Activated T-helper 9 cell treated with anti-CD3 and anti-CD28 coated beads, Interleukin-2, amount 50 U/mL, for 16 hours (primary cell): Measurements from ENCODE around the gene SLC25A41.
A peak's percentile ranks its signal among the peaks of the same experiment; 100 is the strongest.

Experiments used
- DNase-seq: peaks from one replicate; pipeline ENCODE4 v3.0.0-alpha.2; 2020; ENCODE audit warnings: low read depth

SLC25A41 gene

DNA sequence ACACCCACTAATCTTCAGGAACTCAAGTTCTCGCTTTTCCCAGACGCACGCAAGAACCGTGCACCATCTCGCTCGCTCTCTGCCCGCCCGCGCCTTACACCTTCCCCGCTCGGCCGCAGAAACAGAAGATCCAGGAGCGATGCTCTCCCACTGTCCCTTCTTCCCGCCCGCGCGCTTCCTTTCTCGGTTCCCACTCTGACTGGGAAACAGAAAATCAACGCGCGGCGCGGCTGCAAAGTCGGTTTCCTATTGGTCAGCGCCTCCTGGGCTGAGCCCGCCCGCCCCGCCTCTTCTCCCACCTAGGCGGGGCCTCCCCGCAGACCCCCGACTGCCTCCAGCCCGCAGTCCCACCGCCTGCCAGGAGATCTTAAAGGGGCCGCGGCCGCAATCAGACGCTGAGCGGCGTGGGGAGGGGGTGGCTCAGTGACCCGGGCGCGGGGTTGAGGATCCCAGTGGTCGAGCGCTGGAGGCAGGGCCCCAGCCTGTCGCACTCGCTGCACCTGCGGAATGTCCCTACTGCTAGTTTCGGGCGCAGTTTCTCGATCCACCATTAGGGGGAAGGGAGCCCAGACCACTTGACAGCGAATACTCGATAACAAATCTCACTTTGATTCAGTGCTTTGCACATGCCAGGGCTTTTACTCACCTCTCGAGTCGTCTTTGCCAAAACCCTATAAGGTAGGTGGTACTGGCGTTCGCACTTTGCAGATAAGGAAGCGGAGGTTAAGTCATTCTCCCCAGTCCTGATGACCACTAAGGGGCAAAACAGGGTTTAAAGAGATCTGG lies 26.7 kb upstream of the SLC25A41 start:
- DNase-seq = peak; percentile 93

DNA sequence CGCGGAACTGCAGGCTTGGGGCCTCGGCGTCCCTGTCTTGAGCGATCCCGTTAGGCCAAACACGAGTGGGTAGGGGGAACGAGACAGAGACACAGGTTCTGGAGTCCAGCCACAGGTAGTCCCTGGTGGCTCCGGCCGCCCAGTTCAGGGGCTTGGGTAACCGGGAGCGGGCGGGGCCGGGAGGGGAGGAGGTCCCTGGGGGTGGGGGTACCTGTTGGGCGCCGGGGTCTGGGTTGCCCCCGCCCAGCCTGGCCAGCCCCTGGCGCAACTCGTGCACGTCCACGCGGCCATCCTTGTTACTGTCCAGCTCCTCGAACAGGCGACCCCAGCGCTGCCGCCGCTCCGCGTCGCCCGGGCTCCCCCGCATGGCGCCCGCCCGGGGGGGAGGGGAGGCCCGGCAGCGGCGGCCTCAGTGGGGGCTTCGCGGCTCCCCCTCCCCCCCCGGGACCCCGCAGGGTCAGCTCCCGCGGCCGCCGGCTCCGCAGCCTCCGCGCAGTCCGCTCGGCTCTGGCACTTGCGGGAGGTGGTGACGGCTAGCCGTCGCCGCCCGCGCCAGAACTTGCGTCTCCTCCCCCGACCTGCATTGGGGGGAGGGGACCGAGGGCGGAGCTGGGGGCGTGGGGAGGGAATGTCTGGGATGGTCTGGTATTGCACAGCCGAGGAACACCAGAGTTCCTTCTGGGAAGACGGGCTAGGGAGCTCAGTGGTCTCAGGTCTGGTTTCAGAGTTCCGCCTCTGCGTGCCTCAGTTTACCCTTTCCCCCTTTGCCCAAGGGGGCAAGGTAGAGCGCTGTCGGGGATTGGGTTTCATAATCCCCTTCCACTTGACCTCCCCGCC lies 25.9 kb upstream of the SLC25A41 start, which contains the start of gene SLC25A23:
Gene SLC25A23 (minus strand): TSS at position 531 of the 837 bp plus-strand sequence. CDS start 164 bp downstream, at position 367.
- peak; percentile 42 for DNase-seq

DNA sequence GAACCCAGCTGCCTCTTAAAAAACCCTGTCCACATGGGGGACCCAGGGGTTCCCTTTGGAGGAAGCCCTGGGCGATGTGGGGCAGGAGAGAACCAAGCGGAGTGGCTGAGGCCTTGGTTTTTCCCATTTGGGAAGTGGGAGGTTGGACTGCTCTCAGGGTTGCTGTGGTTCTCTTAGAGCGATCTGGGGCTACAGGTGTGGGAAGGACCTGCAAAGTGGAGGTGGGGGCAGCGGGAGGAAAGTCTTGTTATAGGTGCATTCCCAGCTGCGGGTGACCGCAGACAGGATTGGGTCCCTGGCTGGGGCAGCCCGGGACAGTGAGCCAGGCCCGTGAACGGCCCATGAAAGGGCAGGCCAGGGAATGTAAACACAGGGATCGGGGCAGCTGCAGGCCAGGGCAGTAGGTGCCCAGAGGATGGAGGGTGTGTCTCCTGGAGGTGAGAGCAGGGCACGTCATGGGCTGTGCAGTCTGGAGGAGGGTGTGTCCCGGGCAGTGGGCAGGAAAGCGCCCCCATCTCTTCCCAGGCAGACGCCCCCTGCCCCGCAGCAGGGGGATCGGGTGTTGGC lies 25.2 kb upstream of the SLC25A41 start:
- no peak for DNase-seq

DNA sequence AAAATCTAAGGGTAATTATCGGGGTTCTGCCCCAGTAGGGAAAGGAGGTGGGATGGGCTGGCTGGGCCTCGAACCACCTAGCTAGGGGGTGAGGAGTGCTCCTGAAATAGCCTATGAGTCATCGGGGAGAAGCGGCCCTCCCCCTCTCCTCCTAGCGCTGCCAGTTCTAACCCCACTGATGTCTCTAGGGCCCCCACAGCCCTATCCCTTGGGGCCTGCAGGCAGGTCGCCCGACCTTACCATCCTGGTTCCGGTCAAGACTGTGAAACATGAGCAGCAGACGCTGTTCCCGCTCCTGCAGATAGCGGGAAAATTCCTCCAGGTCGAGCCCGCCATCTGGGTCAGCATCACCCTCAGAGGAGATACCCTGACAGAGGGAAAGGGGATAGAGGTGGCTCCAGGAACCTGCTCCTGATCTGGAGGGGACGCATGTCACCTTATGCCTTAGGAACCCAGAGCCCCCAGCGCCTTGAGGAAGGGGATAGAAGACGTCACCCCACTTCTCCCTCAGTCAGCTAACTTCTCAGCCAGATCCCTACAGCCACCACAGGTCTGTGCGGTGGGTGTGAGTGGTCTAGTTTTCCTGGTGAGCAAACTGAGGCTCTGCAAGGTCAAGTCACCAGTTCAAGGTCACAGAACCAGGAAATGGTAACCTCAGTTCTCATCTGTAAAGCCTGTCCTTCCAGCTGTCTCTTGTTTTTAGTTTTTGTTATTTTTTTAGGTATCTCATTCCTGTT lies 24.6 kb upstream of the SLC25A41 start:
- DNase-seq = no peak

DNA sequence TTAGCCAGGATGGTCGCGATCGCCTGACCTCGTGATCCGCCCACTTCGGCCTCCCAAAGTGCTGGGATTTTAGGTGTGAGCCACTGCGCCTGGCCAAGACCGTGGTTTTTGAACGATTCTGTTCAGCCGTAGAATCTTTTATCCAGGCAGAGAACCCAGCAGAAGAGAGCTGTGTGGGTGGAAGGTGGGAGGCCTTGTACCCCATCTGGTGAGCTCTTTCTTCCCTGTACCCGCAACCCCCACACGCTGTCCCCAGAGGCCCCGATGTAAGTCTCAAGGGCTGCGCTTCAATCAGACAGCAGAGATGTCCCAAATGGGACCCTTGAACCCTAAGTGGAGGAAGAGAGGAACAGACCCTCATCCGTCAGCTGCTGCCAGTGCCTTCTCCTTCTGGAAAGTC lies 22.4 kb upstream of the SLC25A41 start:
- no peak for DNase-seq

DNA sequence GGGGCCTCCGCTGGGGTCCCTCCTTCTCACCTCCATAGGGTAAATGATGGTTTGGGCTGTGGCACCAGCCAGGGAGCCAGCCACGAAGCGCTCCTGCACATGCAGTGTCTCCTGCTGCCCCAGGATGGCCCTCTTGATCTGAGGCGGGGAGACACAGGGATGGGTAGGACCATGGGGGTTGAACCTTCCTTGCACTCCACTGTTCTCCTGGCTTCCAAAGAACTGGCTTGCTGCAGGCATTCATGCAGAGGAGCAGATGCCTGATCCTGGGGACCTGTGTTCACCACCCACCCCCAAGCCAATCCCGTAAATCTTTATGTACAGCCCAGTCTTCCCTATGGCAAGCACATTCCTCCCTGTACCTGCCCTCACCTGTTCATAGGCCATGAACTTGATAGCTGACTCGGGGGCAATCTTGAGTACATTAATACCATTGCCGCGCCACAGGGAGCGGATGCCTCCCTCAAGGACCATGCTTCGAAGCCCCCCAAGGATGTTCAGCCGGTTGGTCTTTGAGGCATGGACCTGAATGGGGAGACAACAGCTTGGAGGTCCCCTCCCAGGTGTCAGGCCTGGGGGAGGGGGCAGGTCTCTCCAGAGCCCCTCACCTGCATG lies 20.5 kb upstream of the SLC25A41 start:
- DNase-seq = no peak

DNA sequence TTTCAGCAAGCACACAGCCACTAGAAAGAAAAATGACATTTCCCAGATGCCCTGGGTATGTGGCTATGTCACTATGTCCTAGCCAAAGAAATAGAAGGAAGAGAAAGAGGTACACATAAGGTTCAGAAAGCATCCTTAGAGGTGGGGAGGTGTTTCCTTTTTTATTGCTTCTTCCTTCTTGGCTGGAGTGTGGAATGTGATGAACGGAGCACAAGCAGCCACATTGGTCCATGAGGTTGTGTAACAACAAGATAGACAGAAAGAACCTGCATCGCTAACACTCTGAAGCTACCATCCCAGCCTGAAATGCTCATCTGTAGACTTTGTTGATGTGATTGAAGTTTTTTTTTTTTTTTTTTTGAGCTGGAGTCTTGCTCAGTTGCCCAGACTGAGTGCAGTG lies 19.3 kb upstream of the SLC25A41 start:
- DNase-seq = no peak

DNA sequence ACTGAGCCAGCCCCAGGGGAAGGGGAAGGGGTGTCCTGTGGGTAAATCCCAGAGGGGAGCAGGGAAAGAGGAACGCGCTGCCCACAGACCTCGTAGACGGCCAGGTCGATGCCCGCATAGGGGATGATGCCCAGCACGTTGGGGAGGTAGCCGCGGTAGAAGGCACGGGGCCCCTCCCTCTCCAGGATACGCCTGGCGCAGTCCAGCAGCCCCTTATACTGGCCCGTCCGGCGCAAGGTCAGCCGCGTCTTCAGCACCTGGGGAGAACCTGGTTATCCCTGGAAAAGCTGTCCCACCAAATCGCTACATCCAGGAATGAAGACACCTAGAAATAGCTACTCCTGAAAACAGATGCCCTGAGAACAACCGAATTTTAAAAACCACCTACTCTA lies 18.7 kb upstream of the SLC25A41 start:
- DNase-seq = no peak

DNA sequence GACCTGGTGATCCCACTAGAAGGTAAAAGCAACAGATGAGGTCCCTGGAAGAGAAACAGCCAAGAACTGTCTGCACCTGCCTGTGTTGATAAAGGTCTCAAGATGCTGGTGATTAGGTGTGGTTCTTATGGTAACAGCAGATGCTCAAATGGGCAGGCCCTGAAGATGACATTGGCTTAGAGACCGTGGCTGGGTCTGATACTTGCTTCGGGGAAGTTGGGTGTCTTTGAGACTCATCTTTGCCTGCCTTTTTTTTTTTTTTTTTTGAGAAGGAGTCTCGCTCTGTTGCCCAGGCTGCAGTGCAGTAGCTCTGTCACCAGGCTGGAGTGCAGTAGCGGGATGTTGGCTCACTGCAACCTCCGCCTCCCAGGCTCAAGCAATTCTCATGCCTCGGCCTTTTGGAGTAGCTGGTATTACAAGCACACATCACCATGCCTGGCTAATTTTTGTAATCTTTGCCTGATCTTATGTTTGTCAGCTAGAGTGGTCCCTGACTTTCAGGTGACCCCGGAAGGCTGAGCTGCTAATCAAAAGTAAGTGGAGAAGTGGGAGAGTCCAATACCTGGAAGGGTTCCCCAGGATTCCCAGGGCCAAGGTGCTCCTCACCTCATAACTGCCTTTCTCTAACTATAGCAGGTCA lies 18.1 kb upstream of the SLC25A41 start:
- DNase-seq = no peak

DNA sequence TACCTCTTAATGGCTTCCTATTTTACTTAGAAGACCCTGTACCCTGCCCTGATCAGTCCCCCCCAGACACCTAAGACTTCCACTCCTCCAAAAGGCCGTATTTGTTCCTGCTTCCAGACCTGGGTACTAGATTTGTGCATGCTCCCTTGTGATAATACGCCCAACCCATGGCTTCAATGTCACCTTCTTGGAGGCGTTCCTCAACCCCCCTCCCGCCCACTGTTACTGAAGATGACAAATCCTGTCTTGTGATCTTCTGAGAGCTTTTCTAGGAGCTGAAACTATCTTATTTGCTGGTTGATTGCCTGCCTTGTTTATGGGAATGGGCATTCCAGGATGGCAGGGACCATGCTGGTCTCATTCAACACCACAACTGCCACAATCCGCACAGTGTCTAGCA lies 16.6 kb upstream of the SLC25A41 start:
- no peak for DNase-seq

DNA sequence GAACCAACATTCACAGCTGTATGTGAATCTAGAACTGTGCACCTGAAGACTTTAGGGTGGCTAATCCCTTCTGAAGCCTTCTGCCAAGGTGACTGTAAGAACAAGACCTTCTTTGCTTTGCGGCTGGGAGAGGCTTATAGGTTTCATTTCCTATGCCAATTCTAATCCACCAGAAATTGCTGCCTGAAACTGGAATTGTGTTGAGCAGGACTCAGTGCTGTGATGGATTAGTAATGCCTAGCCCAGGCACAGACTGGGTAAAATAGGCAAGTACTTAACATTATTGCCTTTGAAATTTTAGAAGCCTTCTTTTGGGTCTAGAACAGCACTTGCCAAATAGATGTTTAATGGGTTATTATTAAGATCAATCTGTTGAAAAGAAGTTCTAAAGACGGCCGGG lies 14.5 kb upstream of the SLC25A41 start:
- no peak for DNase-seq

DNA sequence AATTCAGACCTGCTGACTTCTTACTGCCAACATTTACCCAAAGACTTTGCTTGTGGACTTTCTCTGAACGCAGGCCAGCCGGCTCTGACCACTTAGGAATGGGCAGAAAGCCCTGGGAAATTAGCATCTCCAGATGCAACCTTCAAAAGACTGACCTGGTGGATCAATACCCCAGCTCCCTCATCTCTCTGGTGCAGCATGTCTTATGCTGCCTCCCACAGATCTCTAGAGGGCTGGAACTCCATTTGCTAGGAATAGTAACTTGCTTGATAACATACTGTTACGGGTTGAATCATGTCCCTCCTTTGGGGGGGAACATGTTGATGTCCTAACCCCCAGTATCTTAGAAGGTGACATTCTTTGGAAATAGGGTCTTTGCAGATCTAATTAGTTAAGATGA lies 12.9 kb upstream of the SLC25A41 start:
- DNase-seq = no peak

DNA sequence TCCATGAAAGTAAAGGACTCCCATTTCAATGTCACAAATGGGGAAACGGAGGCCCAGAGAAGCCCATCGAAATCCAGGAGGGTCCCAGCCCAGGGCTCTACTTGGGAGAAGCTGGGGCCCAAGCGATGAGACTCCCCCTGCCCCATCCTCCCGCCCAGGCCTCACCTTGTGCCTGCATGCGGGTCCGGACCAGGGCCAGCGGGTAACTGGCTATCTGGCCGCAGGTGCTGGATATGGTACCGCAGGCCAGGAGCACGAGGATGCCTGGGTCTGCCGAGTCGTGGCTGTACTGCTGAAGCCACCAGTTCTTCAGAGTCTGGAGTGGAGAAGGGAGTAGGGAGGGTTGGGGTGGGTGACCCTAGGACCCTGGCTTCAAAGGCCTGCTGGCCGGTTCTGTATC lies 10.4 kb upstream of the SLC25A41 start:
- DNase-seq = no peak

DNA sequence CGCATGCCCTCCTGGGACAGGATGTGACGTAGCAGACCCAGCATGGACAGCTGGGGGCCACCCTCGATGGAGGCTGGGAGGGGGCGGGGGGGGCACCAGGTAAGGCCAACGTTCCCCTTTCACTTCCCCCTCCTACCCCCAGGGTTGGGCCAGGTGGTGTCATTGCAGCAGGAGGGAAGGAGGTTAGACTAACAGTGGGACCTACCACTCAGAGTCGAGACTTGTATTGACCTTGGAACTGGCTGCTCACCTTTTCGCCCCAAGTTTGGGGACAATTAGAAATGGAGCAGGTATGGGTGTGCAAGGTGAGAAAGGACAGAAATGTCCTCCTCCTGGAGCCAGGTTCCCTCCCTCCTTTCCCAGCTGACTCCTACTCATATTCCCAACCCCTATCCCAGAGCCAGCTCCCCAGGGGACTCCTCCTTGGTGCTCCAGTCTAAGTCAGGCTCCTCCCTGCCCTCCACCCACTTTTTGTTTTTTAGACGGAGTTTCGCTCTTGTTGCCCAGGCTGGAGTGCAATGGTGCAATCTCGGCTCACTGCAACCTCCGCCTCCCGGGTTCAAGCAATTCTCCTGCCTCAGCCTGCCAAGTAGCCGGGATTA lies 8.6 kb upstream of the SLC25A41 start:
- no peak for DNase-seq

DNA sequence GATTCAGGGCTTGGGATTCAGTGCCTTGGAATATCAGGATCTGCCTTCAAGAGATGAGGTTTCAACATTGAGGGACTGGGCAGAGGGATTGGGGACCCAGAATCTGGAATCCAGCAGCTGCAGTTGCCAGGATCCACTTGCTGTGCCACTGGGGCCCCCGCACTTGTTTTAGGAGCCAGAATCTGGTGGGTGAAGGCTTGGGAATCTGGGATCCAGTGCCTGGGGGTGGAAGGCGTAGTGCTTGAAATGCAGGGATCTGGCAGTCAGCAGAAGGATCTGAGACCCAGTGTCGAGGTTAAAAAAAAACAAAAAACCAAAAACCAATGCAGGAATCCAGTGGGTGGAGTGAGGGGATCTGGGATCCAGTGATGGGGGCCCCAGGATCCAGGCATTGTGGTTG lies 7.3 kb upstream of the SLC25A41 start:
- DNase-seq = no peak

DNA sequence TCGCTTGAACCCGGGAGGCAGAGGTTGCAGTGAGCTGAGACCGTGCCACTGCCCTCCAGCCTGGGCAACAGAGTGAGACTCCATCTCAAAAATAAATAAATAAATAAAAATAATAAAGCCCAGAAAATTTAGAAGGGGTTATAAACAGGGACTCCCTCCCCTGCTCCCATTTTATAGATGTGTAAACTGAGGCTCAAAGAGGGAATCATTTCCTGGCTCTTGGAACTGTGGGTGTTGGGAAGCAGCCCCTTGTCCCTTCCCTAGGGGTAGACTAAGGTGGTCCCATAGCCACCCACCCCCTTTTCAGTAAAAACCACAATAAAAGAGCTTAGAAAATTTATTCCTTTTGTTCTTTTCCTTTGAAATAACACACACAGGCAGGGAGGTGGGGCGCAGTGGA lies 6.2 kb upstream of the SLC25A41 start:
- DNase-seq = no peak

DNA sequence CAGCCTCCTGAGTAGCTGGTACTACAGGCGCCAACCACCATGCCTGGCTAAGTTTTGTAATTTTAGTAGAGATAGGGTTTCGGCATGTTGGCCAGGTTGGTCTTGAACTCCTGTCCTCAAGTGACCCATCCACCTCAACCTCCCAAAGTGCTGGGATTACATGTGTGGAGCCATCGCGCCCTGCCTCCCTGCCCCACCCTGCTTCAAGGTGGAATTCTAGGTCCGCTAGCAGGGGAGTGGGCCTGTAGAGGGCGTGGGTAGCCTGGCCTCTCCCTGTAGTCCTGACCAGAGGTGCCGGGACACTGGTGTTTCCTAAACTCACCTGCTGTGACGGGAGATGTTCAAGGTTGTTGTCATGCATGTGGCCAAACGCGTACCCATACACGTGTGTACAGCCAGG lies 398 bp downstream of the SLC25A41 start:
- no peak for DNase-seq

DNA sequence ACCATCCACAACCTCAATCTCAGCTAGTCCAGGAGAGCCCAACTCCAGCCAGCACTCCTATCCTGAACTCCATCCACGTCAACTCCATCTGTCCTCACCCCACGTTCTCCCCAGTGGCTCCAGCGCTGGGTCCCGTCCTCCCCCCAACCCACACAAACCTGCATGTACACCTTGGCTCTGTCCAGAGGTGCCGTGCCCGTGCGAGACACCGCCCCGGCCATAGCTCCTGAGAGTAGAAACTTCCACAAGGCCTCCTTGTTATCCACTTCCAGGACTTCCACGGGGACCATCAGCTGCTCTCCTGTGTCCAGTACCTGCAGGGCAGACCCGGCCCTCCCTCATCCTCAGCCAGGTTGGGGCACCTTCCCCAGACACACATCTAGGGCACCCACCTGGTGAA lies 1.7 kb downstream of the SLC25A41 start:
- DNase-seq = no peak

DNA sequence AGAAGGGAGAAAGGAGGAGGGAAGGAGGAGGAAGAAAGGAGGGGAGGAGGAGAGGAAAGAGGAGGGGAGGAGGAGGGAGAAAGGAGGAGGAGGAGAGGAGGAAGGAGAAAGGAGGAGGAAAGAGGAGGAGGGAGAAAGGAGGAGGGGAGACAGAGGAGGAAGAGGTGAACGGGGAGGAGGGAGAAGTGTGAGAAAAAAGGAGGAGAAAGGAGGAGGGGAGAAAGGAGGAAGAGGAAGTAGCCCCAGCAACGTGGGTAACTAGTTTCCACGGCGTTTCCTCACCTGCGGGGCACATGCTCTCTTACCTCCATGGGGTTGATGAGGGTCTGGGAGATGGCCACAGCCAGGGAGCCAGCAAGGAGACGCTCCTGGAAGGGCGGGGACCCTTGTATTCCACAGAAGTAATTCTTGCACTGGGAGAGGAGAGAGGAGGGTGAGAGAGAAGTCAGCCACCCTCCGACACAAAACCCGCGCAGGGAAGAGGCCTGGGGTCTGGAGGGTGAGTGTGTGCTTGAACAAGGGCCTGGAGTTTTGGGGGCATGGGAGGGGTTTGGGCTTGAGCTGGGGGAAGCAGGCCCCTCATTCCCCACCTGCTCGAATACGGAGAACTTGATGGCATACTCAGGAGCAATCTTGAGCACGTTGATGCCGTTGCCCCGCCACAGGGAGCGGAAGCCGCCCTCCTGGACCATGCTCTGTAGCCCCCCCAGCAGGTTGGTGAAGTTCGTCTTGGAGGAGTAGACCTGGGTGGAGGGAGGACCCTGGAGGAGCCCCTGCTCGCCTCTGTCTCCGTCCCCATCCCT lies 3.9 kb downstream of the SLC25A41 start:
- no peak for DNase-seq
